Fibroblast of upper back skin (primary cell): ENCODE measurements around the gene KCNH5.
A peak's percentile ranks its signal among the peaks of the same experiment; 100 is the strongest.

ENCODE experiments used
- DNase-seq: peaks from one replicate; pipeline ENCODE4 v3.0.0-alpha.2; 2013

Gene KCNH5

DNA sequence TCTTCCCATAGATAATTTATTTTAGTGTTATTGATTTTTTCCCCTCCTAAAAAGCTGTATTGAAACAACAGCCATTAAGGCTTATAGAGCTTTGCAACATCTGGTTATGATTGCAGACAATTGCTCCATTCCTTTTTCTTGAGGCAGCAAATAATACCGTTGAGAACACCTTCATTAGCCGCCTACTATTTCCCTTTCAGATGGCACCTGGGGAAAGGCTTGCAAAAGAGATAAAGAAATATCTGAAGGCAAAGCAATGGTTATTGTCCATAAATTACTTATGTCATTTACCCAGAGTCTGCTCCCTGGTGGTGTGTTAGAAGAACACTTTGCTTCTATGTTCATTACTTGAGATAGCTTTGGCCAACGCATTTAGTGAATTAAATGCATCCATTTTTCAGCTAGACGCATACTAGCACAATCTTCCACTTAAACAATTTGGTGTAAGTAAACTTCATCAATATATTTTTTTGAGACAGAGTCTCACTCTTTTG lies 377.8 kb downstream of the KCNH5 start:
- no peak for DNase-seq

DNA sequence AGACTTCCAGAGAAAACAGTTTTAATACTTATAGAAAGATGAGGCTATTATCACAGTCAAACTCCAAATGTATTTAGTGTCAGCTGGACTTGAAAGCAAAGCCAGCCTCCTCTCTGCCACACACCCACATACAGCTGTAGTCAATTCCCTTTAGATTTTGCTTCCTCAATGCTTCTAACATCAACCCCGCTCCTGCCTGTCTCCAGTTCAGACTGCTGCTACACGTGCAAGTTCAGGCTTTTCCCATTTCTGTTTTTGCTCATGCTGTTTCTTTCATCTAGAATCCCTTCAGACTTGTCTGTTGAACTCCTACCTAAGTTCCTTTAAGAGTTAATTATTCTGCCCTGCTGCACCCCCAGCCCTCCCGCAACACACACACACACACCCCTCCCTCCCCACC lies 380.0 kb downstream of the KCNH5 start:
- no peak for DNase-seq

DNA sequence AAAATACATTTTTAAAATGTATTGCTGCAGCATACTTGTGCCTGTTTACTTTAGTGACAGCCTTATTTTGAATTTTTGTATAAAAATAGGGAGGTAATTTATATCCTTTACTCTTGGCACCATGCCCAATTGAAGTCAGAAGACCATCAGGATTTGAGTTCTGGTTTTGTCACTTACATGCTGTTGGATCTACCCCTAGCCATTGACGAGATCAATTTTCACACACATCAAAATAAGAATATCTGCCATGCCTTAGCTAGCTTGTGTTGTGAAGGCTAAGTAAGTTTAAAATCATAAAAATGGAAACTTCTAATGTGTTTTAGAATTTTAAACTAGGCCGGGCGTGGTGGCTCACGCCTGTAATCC lies 381.8 kb downstream of the KCNH5 start:
- DNase-seq = no peak

DNA sequence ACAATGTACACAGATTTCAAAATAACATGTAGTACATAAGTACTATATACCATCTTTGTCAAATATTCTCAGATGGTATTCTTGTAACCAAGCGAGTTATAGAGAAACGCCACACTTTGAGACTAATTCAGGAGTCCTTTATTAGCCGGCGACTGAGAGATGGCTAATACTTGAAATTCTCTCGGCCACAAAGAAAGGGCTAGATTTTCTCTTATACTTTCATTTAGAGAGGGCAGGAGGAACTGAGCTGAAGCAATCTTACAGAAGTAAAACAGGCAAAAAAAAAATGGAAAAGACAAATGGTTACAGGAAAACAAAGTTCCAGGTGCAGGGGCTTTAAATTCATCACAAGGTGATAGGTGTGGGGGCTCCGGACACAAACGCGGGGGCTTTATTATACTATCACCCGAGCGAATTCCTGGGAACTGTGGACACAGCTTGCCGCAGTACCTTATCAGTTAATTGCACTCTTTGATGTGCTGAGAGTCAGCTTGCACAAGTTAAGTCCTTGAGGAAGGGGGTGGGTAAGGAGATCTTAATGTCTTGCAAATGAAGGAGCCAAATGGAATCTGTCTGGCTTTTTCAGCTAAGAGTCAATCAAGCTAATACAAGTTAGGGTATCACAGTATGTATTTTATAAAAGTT lies 382.3 kb downstream of the KCNH5 start:
- no peak for DNase-seq

DNA sequence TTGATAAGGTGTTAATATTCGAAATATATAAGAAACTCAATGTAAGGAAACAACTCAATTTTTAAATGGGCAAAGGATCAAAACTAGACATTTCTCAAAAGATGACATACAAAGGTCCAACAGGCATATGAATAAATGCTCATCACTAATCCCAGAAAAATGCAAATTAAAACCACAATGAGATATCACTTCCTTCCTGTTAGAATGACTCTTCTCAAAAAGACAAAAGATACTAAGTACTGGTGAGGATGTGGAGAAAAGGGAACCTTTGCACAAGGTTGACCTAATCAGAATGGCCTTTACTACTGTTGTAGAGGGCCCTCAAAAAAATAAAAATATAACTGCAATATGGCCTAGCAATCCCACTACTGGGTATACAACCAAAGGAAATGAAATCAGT lies 383.4 kb downstream of the KCNH5 start:
- DNase-seq = no peak

DNA sequence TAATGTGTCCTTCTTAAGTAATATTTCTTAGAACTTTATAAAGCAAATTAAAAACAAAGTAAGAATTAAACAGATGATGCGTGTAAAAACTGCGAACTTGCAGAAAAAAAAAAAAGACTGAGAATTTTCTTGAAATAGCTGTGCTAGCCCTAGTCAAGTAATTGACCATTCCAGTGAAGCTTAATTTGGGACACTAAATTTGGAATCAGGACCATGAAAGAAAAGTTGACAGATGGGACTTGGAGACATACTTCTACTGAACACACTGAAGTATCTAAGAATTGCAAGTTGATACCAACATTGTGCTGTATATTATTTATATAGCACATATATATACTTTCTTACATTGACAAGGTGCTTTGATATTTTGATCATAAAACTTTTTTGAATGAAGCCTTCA lies 386.6 kb downstream of the KCNH5 start:
- DNase-seq = no peak

DNA sequence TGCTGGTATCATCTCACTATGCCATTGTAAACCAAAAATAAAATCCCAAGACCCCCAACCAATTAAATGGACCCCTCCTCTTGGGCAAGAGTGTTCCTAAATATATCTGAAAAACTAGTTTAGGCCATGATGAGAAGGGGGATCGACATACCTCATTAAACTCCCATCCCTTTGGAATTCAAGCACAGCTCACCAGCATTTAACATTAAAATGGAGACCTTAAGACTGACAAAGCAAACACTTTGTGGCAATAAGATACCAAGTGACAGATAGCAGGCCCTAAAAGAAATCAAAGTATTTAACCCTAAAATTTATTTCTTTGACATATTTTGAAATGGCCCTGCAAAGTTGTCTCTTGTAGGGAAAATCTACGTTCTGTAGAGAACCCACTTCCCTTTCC lies 387.9 kb downstream of the KCNH5 start:
- no peak for DNase-seq

DNA sequence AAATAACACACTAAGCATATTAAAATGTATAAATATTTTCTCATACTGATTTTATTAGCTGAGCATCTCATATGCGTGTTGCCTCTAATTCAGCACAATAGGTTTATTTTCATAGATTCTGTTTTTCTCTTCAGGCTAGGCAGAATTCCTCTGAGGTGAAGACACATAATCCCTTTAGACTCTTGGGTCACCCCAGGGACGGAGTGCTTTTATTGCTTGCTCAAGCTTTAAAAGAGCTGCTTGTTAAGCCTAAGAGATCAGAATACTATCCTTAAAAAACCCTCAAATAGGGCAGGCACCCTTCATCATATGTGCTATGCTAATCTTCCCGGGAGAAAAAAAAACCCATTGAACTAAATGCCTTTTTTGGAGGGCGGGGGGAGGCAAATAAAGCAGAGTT lies 390.1 kb downstream of the KCNH5 start:
- DNase-seq = peak; percentile 7

DNA sequence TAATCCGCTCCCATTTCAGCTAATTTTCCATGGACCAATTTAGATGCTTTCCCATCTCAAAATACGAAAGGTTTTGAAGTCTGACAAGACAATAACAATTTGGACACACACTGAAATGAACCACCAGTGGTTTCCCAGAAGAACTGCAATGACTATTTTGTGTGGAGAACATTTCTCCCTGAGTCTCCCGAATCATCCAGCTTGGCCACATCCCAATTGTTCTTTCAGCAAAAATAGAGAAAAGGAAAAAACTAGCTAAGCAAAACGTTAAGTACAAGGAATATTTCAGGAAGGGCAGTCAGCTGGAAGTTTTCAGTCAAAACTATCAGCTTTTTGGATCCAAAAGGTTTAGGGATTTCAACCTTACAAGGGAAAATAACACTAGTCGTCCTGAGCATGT lies 390.6 kb downstream of the KCNH5 start:
- peak; percentile 23 for DNase-seq
